ENCODE results near the gene SSTR1. TPM values are rescaled to one million over a fixed set of nuclear protein-coding genes. Genes with fewer than 3 reads are reported as not detected.

The SSTR1 gene
- total and polyA plus RNA-seq, 2 of the 13 experiments (the other 11 are each of a cell fraction or from before 2014, with no cell fraction given) = 0.04 TPM

DNA sequence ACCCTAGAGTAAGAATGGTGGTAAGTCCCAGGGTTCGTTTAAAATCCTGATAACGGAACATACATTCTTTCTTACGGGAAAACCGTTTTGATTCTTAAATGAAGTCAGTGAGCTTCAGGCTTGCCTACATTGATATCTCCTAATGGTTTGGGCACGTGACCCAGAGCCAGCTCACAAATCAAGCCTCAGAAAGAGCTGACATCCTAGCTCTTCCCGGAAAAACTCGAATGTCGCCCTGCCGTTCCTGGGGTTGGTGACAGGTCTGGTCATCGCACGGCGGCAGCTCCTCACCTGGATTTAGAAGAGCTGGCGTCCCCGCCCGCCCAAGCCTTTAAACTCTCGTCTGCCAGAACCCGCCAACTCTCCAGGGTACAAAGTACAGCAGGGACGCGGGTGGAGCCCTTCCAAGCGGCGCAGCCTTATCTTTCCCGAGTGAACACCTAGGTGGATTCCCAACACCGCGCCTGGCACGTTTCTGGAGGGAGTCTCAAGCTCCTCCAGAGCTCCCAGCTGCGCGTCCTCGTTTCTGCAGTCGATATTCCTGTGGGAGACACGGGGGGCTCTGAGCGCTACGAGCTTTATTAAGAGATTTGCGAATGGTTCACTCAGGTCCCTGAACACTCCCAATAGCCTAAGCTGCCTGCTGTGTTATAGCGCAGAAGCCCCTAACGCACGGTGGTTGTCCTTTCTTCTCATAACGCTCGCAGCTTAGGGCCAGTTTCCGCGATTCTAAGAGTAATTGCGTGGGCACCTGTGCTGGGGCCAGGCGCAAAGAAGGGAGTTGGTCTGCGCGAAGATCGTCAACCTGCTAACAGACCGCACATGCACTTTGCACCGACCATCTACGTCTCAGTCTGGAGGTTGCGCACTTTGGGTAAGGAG is at the start of gene SSTR1 (continued):
- no peak for TF ChIP-seq ZSCAN5A (CRISPR knock-in tag; IDR thresholded peaks at IDR 0.05; ENCODE audit: borderline replicate concordance)
- 0 out of 2 replicates have a peak, but pooled peaks have one; percentile 16 for TF ChIP-seq ZNF547 (CRISPR knock-in tag; IDR thresholded peaks at IDR 0.05)
- TF ChIP-seq IKZF4 (CRISPR knock-in tag; IDR thresholded peaks at IDR 0.05; ENCODE audit: borderline replicate concordance, low read depth, not compliant biosample characterization) = peak; percentile 44

DNA sequence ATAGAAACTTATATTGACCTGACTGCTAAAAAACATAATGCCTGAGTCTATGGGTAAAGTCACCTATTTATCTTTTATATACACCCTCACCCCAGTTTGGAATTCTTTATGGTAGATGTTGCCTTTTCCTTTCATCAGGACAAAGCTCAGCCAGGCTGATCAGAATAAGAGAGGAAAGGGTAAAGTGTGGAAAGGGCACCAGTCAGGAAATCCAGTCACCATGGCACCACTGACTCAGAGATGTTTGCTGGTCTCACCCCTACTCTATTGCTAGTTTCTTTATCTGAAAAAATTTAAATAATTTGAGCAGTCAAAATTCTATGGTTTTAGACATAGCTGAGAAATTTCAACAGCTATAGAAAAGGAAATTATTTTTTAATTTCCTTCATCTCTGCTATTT is 49.2 kb upstream of the SSTR1 start:
- BruUV-seq (replicated peaks) = no TSS peak
- Histone ChIP-seq H3K27me3 (ENCODE audit: control insufficient read depth in 1 of 2, insufficient read depth in 2 of 2, low read length in 2 of 2) (no peaks in the 10 kb centered on the region), H3K4me2 (ENCODE audit: low read depth, low read length) (no peak overlapping the region), H3K36me3 (replicated peaks in 1 of 2; ENCODE audit: control insufficient read depth in 1 of 2, insufficient read depth in 2 of 2, low read length in 2 of 2) (no peaks in the 10 kb centered on the region), H2AFZ (ENCODE audit: low read length) (no peak overlapping the region), H4K20me1 (ENCODE audit: insufficient read depth, low read length) (no peaks in the 10 kb centered on the region), H3K27ac (ENCODE audit: extremely low read length, insufficient read depth, low read length) (no peak overlapping the region), H3K9ac (ENCODE audit: insufficient read depth, low read depth, low read length) (no peak overlapping the region), H3K9me3 (ENCODE audit: low read length) (no peaks in the 10 kb centered on the region), H3K4me1 (ENCODE audit: insufficient read depth, low read length) (no peaks in the 10 kb centered on the region), H3K4me3 (replicated peaks in 1 of 3; ENCODE audit: insufficient read depth in 1 of 3, low read depth in 2 of 3, low read length in 3 of 3) (no peak overlapping the region), H3K79me2 (ENCODE audit: insufficient read depth, low read length) (no peaks in the 10 kb centered on the region)
- FAIRE-seq (no peak), ATAC-seq (no peak), DNase-seq (ENCODE audit: low spot score) (no peak)
- CTCF ChIA-PET (ENCODE audit: low intra/inter-chr PET ratio, low total read pairs) = no interaction called here
- in situ Hi-C loops (cut with HindIII; ENCODE audit: extremely low pct_ligation_motif_present, low pct_unique_long_range_greater_than_20kb) = no loop called here
- intact Hi-C loops (cut with micrococcal nuclease; ENCODE audit: unreplicated experiment) = no loop called here
- POLR2A ChIA-PET = no interaction called here
- no peak for TF ChIP-seq PPARG (CRISPR knock-in tag; conservative IDR thresholded peaks at IDR 0.05)
- TF ChIP-seq ZBTB38 (CRISPR knock-in tag; IDR thresholded peaks at IDR 0.05) = no peak
- TF ChIP-seq TBX2 (CRISPR knock-in tag; IDR thresholded peaks at IDR 0.05; ENCODE audit: borderline replicate concordance) = no peak
- no peak for TF ChIP-seq ZNF282 (IDR thresholded peaks at IDR 0.05; ENCODE audit: partially characterized antibody)
- TF ChIP-seq ZNF788 (CRISPR knock-in tag; IDR thresholded peaks at IDR 0.05; ENCODE audit: borderline replicate concordance) = no peak
- TF ChIP-seq THAP11 (CRISPR knock-in tag; IDR thresholded peaks at IDR 0.05) = no peak
- no peak for TF ChIP-seq MAFF (IDR thresholded peaks at IDR 0.05; ENCODE audit: low read depth, low read length)
- no peak for TF ChIP-seq TSC22D2 (CRISPR knock-in tag; IDR thresholded peaks at IDR 0.05; ENCODE audit: borderline replicate concordance)
- TF ChIP-seq LBX2 (CRISPR knock-in tag; IDR thresholded peaks at IDR 0.05; ENCODE audit: borderline replicate concordance) = no peak

Data from HepG2 (cell line).